Spleen (tissue), 7 donors: ENCODE measurements around the gene WDR7.

Source experiments
- POLR2AphosphoS5 ChIP-seq, 3 donors: sonication (generic); formaldehyde crosslinking; IDR thresholded peaks; one replicate each; pipeline ENCODE4 v1.5.1; 2017; ENCODE audit warnings: antibody characterized with exemption in 3 of 3
- TF ChIP-seq, protein P1 (sequence below), 11 experiments: fragments of 200-600 bp in 7 of 11; fragments of 450-650 bp in 4 of 11; sonication (generic) in 4 of 11; IDR thresholded peaks in 8 of 11; conservative IDR thresholded peaks in 3 of 11; 1 replicate in 7 of 11; 2 replicates in 4 of 11; pipeline versions ENCODE4 v1.4.0 to v1.8.0; 2016 to 2021; ENCODE audit warnings: antibody characterized with exemption in 11 of 11, inconsistent platforms in 4 of 11, mild to moderate bottlenecking in 1 of 11
- donor health status: DM: no; HTN: no; CAD: no; lungs with moderate emphysema.
- donor health status: DM: no; HTN: no; CAD: no.
- donor health status: DM: no; HTN: no; CAD: no.

DNA sequence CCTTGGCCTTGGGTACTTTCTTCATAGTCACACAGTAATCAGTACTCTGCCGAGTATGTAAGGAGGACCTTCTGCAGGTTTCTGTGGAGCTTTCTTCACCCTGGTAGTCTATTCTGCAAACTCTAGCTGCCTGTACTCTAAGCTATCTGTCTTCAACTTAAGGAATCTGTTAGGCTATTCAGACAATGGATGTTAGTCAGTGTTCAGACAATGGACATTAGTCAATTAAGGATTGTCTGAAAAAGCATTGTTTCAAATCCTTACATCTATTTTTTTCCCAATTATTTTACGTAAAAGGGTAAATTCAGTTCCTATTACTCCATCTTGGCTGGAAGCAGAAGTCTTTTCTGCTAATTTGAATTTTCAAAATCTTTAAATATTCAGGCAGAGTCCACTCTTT lies 75.7 kb downstream of the WDR7 start:
- TF ChIP-seq, protein P1, sequence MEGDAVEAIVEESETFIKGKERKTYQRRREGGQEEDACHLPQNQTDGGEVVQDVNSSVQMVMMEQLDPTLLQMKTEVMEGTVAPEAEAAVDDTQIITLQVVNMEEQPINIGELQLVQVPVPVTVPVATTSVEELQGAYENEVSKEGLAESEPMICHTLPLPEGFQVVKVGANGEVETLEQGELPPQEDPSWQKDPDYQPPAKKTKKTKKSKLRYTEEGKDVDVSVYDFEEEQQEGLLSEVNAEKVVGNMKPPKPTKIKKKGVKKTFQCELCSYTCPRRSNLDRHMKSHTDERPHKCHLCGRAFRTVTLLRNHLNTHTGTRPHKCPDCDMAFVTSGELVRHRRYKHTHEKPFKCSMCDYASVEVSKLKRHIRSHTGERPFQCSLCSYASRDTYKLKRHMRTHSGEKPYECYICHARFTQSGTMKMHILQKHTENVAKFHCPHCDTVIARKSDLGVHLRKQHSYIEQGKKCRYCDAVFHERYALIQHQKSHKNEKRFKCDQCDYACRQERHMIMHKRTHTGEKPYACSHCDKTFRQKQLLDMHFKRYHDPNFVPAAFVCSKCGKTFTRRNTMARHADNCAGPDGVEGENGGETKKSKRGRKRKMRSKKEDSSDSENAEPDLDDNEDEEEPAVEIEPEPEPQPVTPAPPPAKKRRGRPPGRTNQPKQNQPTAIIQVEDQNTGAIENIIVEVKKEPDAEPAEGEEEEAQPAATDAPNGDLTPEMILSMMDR (IDR thresholded peaks at IDR 0.05 in 8 of 11, conservative IDR thresholded peaks at IDR 0.05 in 3 of 11): no peak
- no peak for TF ChIP-seq POLR2AphosphoS5 (IDR thresholded peaks at IDR 0.05)
